SK-N-SH treated with all-trans-retinoic acid at 6 μM for 48 hours (cell line): ENCODE data around the gene MYH14.
"Not testable (repeated sequence)": the region's sequence is repeated elsewhere in the genome, so short reads cannot be mapped to it uniquely, and the experiment has no call there.

Source experiments
- ATAC-seq: fragments of 200-7000 bp; cut with Tn5 transposase; 3 replicates; pipeline ENCODE4 v1.9.1; 2020; ENCODE audit warnings: mild to moderate bottlenecking, moderate library complexity
- BACH2 ChIP-seq: fragments of 250-450 bp; sonication (Bioruptor Pico); IDR thresholded peaks from 2 replicates; pipeline ENCODE4 v1.9.0; 2021; ENCODE audit warnings: mild to moderate bottlenecking, borderline replicate concordance
- CREB5 ChIP-seq: fragments of 250-450 bp; sonication (Bioruptor Pico); IDR thresholded peaks from 2 replicates; pipeline ENCODE4 v1.5.1; 2020; ENCODE audit warnings: low read depth, mild to moderate bottlenecking, moderate library complexity
- CSDC2 ChIP-seq: fragments of 250-450 bp; sonication (Bioruptor Pico); IDR thresholded peaks from 2 replicates; pipeline ENCODE4 v1.5.0; 2020; ENCODE audit warnings: mild to moderate bottlenecking, moderate library complexity
- GLIS3 ChIP-seq: fragments of 250-450 bp; sonication (Bioruptor Pico); IDR thresholded peaks from 2 replicates; pipeline ENCODE4 v1.5.0; 2020; ENCODE audit warnings: mild to moderate bottlenecking, moderate library complexity
- ISL1 ChIP-seq: fragments of 250-450 bp; sonication (Bioruptor Pico); IDR thresholded peaks from 2 replicates; pipeline ENCODE4 v2.1.2; 2022; ENCODE audit warnings: mild to moderate bottlenecking, moderate library complexity
- OSR1 ChIP-seq: fragments of 250-450 bp; sonication (Bioruptor Pico); IDR thresholded peaks from 2 replicates; pipeline ENCODE4 v1.8.0; 2022; ENCODE audit warnings: moderate library complexity, mild to moderate bottlenecking, inconsistent platforms
- PPARA ChIP-seq: fragments of 250-450 bp; sonication (Bioruptor Pico); IDR thresholded peaks from 2 replicates; pipeline ENCODE4 v1.5.0; 2020; ENCODE audit warnings: mild to moderate bottlenecking, borderline replicate concordance
- RARB ChIP-seq: fragments of 250-450 bp; sonication (Bioruptor Pico); IDR thresholded peaks from 2 replicates; pipeline ENCODE4 v1.8.0; 2021; ENCODE audit warnings: mild to moderate bottlenecking, moderate library complexity
- SNAI2 ChIP-seq: fragments of 250-450 bp; sonication (Bioruptor Pico); IDR thresholded peaks from 2 replicates; pipeline ENCODE4 v1.5.0; 2020; ENCODE audit warnings: mild to moderate bottlenecking, moderate library complexity
- TCF4 ChIP-seq: fragments of 250-450 bp; sonication (Bioruptor Pico); IDR thresholded peaks from 2 replicates; pipeline ENCODE4 v1.8.0; 2021; ENCODE audit warnings: mild to moderate bottlenecking, moderate library complexity, borderline replicate concordance
- TOX ChIP-seq: fragments of 250-450 bp; sonication (Bioruptor Pico); IDR thresholded peaks from 2 replicates; pipeline ENCODE4 v1.8.0; 2021; ENCODE audit warnings: mild to moderate bottlenecking, moderate library complexity, borderline replicate concordance
- ZC3H10 ChIP-seq: fragments of 250-450 bp; sonication (Bioruptor Pico); IDR thresholded peaks from 2 replicates; pipeline ENCODE4 v1.5.1; 2021; ENCODE audit warnings: mild to moderate bottlenecking, moderate library complexity
- ZFP3 ChIP-seq: fragments of 250-450 bp; sonication (Bioruptor Pico); IDR thresholded peaks from 2 replicates; pipeline ENCODE4 v1.5.0; 2020; ENCODE audit warnings: mild to moderate bottlenecking, moderate library complexity
- ZNF565 ChIP-seq: fragments of 450-650 bp; formaldehyde crosslinking; conservative IDR thresholded peaks from 2 replicates; pipeline ENCODE4 v1.5.0; 2020; ENCODE audit warnings: low read depth, mild to moderate bottlenecking, moderate library complexity
- ZNF8 ChIP-seq: fragments of 450-650 bp; formaldehyde crosslinking; IDR thresholded peaks from 2 replicates; pipeline ENCODE4 v1.5.0; 2020; ENCODE audit warnings: mild to moderate bottlenecking, moderate library complexity
- TF ChIP-seq, protein P1 (sequence below): fragments of 250-450 bp; sonication (Bioruptor Pico); IDR thresholded peaks from 2 replicates; pipeline ENCODE4 v1.5.1; 2021; ENCODE audit warnings: mild to moderate bottlenecking, moderate library complexity
- TF ChIP-seq, protein P2 (sequence below): fragments of 250-450 bp; sonication (Bioruptor Pico); IDR thresholded peaks from 2 replicates; pipeline ENCODE4 v1.8.0; 2021; ENCODE audit warnings: low read depth, mild to moderate bottlenecking, moderate library complexity, borderline replicate concordance
- TF ChIP-seq, protein P3 (sequence below): fragments of 250-450 bp; sonication (Bioruptor Pico); IDR thresholded peaks from 2 replicates; pipeline ENCODE4 v1.8.0; 2020; ENCODE audit warnings: mild to moderate bottlenecking, moderate library complexity, borderline replicate concordance

MYH14 gene

DNA sequence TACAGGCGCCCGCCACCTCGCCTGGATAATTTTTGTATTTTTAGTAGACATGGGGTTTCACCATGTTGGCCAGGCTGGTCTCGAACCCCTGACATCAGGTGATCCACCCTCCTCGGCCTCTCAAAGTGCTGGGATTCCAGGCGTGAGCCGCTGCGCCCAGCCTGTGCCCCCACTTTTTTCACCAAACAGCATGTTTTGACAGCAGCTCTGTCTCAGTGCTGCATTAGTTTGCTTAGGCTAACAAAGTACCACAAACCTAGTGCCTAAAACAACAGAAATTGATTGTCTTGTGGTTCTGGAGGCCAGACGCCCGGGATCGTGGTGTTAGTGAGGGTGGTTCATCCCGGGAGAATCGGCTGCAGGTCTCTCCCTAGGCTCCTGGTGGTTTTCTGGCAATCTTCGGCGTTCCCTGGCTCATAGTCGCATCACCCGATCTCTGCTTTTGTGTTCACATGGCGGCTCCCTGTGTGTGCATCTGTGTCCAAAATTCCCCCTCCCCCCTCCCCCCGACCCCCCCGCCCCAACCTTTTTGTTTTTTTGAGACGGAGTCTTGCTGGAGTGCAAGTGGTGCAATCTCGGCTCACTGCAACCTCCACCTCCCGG lies 30.0 kb downstream of the MYH14 start:
- ATAC-seq, result no peak
- TF ChIP-seq GLIS3 (CRISPR knock-in tag), result no peak
- no peak for TF ChIP-seq SNAI2 (CRISPR knock-in tag)

GRCh38 chr19:50237493-50237892 lies 34.1 kb downstream of the MYH14 start:
- ATAC-seq, result not testable (repeated sequence)

GRCh38 chr19:50238043-50238442 lies 34.6 kb downstream of the MYH14 start:
- ATAC-seq, result no peak
- TF ChIP-seq CSDC2 (no peak), BACH2 (no peak), GLIS3 (CRISPR knock-in tag) (no peak), TCF4 (CRISPR knock-in tag) (no peak), ZNF8 (CRISPR knock-in tag) (no peak), PPARA (CRISPR knock-in tag) (no peak)
- TF ChIP-seq, protein P1, sequence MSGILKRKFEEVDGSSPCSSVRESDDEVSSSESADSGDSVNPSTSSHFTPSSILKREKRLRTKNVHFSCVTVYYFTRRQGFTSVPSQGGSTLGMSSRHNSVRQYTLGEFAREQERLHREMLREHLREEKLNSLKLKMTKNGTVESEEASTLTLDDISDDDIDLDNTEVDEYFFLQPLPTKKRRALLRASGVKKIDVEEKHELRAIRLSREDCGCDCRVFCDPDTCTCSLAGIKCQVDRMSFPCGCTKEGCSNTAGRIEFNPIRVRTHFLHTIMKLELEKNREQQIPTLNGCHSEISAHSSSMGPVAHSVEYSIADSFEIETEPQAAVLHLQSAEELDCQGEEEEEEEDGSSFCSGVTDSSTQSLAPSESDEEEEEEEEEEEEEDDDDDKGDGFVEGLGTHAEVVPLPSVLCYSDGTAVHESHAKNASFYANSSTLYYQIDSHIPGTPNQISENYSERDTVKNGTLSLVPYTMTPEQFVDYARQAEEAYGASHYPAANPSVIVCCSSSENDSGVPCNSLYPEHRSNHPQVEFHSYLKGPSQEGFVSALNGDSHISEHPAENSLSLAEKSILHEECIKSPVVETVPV (CRISPR knock-in tag), result no peak

GRCh38 chr19:50239921-50240590 lies 36.6 kb downstream of the MYH14 start:
- no peak for TF ChIP-seq SNAI2 (CRISPR knock-in tag)
- ATAC-seq, result no peak

- no peak for TF ChIP-seq OSR1 (CRISPR knock-in tag)
- TF ChIP-seq ZNF565 (CRISPR knock-in tag), result no peak
- TF ChIP-seq SNAI2 (CRISPR knock-in tag), result no peak
- TF ChIP-seq CREB5, result no peak
- TF ChIP-seq, protein P2, sequence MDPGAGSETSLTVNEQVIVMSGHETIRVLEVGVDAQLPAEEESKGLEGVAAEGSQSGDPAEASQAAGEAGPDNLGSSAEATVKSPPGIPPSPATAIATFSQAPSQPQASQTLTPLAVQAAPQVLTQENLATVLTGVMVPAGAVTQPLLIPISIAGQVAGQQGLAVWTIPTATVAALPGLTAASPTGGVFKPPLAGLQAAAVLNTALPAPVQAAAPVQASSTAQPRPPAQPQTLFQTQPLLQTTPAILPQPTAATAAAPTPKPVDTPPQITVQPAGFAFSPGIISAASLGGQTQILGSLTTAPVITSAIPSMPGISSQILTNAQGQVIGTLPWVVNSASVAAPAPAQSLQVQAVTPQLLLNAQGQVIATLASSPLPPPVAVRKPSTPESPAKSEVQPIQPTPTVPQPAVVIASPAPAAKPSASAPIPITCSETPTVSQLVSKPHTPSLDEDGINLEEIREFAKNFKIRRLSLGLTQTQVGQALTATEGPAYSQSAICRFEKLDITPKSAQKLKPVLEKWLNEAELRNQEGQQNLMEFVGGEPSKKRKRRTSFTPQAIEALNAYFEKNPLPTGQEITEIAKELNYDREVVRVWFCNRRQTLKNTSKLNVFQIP (CRISPR knock-in tag), result no peak
- TF ChIP-seq TOX (CRISPR knock-in tag), result no peak
- TF ChIP-seq ISL1 (CRISPR knock-in tag), result no peak
- no peak for TF ChIP-seq BACH2
- TF ChIP-seq ZFP3, result no peak
- TF ChIP-seq, protein P3, sequence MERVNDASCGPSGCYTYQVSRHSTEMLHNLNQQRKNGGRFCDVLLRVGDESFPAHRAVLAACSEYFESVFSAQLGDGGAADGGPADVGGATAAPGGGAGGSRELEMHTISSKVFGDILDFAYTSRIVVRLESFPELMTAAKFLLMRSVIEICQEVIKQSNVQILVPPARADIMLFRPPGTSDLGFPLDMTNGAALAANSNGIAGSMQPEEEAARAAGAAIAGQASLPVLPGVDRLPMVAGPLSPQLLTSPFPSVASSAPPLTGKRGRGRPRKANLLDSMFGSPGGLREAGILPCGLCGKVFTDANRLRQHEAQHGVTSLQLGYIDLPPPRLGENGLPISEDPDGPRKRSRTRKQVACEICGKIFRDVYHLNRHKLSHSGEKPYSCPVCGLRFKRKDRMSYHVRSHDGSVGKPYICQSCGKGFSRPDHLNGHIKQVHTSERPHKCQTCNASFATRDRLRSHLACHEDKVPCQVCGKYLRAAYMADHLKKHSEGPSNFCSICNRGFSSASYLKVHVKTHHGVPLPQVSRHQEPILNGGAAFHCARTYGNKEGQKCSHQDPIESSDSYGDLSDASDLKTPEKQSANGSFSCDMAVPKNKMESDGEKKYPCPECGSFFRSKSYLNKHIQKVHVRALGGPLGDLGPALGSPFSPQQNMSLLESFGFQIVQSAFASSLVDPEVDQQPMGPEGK (CRISPR knock-in tag), result no peak
- TF ChIP-seq GLIS3 (CRISPR knock-in tag), result no peak
- no peak for TF ChIP-seq ZC3H10 (CRISPR knock-in tag)
- TF ChIP-seq, protein P1 (CRISPR knock-in tag), result no peak
- no peak for TF ChIP-seq RARB
- TF ChIP-seq, all 23 proteins: peak for 0
- no peak for ATAC-seq
These were observed 39.2 kb downstream of the MYH14 start for GRCh38 chr19:50242581-50242980.
